HPDE6-E6E7 (cell line): ENCODE measurements around the gene DCAF12.
"Not testable (repeated sequence)": the region's sequence is repeated elsewhere in the genome, so short reads cannot be mapped to it uniquely, and the experiment has no call there.

ENCODE experiments used
- DNase-seq: peaks from one replicate; pipeline ENCODE4 v3.0.0; 2011; ENCODE audit warnings: missing footprints; ENCODE audit errors: extremely low spot score

The DCAF12 gene

DNA sequence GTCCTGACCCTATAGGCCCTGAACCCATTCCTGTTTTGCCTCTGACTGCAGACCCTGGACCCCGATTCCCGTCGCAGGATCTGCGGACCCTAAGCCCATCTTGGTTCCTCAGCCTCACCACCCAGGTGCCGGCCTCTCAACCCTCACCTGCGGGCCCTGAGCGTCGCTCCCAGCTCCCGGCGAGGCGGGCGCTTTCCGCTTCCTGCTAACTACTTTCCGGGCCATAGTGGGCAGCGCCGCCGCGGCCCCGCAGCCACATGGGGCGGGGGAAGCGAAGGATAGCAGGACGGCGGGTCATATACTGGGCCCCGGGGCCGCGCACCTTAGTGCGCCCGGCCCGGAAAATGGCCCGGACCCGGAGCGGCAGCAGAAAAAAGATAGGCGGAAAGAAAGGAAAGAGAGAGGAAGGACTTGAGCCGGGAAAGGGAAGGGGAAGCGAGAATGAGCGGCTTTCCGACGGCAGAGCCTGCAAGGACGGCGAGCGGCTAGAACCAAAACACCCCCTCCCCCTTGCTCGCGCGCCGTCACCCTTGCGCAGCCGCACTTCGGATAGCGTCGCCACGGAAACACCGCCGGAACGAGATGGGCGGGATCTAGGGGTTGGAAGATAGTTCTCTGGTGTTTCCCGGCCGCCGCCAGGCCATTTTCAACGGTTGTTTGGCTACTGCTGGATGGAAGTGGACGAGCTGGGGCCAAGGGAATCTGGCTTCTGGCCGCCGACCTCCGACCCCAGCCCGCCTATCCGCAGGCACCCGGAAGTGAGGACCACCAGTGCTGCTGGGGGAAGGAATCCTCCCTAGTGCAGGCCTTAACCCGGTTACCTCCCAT is at the start of gene DCAF12:
DCAF12 (minus strand) TSS at position 492 of the 828 bp plus-strand sequence; CDS start at position 225, 267 bp downstream.
- peak; percentile 86 for DNase-seq

DNA sequence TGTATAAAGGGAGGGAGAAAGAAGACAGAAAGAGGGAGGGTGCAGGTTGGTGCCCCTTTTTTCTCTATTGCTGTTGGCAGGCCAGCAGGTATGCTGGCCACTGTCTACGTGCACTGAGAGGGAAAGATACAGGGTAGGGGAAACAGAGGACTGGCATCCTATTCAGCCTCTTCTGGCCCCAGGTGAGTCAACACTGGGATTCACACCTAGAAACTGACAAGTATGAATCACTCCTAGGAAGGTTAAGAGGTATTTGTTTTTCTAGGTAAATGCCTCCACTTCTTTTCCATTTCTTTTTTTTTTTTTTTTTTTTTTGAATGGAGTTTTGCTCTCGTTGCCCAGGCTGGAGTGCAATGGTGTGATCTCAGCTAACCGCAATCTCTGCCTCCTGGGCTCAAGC is 49.6 kb upstream of the DCAF12 start:
- DNase-seq = peak; percentile 79

DNA sequence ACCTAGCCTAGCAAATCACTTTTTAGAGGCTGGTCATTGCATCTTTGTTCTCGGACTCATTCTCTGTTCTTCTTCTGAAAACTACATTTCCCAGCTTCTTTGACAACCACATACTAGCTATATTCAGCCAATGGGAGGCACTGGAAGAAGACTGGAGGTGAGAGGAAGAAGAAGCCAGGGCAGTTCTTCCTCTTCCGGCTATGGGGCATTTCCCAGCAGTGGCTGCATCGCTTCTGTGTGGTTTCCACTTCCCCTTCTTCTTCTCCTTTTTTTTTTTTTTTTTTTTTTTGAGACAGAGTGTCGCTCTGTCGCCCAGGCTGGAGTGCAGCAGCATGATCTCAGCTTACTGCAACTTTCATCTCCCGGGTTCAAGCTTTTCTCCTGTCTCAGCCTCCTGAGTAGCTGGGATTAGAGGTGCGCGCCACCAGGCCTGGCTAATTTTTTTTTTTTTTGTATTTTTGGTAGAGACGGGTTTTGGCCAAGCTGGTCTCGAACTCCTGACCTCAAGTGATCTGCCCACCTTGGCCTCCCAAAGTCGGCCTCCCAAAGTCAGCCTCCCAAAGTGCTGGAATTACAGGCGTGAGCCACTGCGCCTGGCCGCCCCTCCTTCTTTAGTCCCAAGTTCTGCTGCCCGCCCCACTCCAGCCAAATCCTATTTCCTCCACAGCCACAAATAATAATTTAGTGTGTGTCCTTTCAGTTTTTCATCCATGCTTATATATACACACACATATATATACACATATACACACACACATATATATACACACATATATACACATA is 45.4 kb upstream of the DCAF12 start:
- DNase-seq = no peak

DNA sequence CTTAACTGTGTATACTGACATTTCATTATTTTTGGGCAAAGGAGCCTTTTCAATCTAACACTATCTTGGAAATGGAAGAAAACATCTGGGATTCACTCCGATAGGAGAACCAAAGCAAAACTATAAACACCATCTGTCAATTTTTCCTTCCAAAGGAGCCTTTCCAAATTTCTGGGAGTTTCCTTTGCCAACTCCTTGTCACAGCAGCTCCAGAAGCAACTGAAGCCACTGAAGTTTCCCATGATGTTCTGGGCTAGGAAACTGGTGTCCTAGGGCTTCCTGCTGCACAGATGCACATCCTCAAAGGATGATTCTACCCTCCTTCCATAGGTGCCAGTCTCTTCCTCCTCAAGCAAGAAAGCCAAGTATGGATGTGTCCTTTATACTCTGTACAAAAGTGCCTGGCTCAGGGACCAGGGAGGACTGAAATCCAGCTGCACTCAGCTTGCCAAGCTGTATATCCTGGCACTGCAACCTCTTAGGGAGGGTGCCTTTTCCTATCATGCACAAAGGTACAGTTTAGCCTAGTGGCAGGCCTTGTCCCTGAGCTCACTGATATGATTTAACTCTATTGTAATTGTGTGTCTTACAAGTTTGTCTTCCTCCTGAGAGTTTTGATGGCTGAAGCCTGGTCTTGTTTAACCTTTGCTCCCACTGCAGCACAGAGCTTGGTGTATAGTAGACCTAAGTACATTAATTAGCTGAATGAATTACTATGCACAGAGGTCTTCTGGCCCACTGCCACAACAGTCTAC is 43.9 kb upstream of the DCAF12 start:
- DNase-seq = no peak

DNA sequence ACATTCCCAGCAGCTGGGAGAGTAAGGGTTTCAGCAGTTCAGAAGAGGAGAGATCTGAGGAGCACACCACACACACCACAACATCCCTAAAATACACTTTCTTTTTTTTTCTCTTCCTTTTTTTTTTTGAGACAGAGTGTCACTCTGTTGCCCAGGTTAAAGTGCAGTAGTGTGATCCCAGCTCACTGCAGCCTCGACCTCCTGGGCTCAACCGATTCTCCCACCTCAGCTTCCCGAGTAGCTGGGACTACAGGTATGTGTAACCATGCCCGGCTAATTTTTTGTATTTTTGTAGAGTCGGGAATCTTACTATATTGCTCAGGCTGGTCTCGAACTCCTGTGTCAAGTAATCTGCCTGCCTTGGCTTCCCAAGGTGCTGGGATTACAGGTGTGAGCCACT is 42.6 kb upstream of the DCAF12 start:
- no peak for DNase-seq

DNA sequence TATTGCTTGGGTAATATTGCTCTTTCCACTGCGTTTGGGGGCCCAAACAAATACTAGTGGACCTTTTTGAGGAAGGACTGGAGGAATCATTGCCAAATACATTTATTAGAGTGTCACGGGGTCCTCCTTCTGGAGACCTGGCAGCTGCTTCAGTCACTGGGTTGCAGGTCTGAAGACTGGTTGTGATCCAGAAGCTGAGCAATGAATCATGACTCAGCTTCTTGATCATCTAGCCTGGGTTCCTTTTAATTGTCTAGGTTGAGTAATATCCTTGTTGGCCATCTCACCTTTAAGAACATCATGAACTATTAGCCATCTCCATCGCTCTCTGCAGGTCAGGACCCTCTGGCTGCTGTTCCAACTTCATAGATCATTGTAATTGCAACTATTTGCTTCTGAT is 36.9 kb upstream of the DCAF12 start:
- peak; percentile 29 for DNase-seq

DNA sequence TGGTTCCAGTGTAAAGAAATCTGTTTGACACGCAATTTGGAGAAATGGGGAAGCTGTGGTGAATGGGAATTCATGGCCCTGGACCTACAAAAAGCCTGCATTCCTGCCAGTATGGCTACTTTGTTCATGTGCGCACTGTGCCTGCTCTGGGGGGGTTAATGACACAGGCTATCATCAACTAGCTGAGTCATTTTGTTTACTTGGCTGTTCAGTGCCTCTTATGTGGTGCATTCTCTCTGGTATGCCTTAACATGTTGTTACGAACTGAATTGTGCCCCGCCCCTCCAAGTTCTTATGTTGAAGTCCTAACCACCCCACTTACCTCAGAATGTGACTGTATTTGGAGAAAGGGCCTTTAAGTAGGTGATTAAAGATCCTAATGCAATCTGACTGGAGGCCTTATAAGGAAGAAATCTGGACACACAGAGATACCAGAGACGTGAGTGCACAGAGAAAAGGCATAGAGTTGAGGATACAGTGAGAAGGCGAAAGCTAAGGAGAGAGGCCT is 31.9 kb upstream of the DCAF12 start:
- peak; percentile 86 for DNase-seq

DNA sequence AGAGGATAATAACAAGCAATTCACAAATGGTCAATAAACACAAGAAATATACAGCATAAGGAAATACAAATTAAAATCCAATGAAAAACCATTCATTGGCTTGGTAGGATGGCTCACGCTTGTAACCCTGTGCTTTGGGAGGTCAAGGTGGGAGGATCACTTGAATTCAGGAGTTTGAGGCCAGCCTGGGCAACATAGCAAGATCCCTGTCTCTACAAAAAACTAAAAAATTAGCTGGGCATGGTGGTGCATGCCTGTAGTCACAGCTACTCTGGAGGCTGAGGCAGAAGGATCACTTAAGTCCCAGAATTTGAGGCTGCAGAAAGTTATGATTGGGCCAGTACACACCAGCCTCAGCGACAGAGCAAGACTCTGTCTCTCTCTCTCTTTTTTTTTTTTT is 31.4 kb upstream of the DCAF12 start:
- DNase-seq = no peak

DNA sequence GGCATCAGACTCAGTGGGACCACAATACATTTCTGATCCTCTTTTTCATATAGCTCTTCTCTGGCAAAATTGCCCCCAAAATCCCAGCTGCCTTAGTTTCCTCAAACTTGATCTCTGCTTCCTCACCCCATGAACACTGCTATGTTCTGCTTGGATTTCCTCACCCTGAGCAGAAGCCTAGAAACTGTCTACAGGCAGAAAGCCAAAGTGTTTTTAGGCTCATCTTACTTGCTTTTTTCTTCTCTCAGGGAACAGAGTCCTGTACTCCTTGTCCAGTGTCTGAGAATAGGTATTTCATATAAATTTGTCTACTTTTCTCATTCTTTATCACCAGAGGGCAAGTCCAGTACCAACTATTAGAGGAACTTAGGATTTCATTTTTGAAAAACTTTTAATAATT is 30.8 kb upstream of the DCAF12 start:
- no peak for DNase-seq

DNA sequence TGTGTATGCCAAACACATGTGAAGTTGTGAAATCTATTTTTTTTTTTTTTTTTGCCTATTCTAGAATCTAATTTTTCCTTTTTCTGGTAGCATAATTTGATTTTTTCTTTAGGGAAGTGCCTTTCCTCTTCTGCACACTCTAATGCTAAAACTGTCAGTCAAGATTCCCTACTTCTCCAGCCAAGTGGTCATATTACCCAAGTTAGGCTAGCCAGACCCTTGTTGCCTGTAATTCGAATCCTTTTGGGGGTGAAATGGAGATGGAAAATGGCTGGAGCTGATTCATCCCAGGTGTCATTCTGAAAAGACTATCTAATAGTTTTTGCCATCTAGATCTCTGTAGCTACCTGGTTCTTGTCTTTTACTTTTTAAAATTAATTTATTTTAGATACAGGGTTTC is 27.6 kb upstream of the DCAF12 start:
- no peak for DNase-seq

DNA sequence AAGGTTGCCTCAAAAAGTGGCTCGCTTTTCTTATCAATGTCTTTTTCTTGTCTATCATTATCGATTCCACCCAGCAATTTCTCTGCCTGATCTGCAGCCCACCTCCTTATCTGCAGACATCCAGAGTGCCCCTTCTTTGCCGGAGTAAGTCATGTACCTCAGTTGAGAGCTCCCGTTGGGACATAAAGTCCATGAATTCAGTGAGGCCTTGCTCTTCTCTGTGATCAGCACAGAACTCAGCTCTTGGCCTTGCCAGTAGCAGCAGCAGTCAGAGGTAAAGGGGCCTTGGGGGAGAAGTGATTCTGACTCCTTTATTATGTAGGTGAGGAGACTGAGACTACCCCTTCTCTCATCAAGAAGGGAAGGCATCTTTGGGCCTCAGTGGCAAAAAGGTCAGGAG is 24.9 kb upstream of the DCAF12 start:
- no peak for DNase-seq

DNA sequence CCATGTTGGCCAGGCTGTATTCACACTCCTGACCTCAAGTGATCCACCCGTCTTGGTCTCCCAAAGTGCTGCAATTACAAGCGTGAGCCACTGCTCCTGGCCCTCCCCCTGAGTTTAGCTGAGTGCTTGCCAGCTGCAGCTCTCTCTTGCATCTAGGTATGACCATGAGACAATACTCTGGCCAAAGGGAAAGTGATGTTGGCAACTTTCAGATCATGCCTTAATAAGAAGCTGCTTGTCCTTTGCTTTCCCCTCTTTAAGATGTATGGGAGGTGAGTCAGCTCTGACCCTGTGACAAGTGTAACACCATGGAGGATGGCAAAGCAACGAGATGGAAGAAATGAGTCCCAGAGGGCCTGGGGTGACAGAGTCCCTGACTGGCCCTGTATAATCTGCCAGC is 18.7 kb upstream of the DCAF12 start:
- DNase-seq = no peak

DNA sequence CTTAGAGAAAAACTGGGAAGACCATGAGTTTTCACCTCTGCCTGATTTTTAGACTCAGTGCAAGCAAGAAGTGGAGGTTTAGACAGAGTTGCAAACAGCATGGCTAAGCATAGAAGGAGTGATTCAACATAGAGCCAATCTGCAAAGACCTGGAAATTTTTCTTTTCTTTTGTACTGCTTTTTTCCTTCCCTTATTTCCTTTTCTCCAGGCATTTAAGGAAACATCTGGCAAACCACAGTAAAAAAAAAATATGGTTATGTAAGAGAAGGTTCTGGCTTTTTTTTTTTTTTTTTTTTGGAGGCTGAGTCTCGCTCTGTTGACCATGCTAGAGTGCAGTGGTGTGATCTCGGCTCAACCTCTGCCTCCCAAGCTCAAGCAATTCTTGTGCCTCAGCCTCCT is 16.6 kb upstream of the DCAF12 start:
- DNase-seq = no peak

DNA sequence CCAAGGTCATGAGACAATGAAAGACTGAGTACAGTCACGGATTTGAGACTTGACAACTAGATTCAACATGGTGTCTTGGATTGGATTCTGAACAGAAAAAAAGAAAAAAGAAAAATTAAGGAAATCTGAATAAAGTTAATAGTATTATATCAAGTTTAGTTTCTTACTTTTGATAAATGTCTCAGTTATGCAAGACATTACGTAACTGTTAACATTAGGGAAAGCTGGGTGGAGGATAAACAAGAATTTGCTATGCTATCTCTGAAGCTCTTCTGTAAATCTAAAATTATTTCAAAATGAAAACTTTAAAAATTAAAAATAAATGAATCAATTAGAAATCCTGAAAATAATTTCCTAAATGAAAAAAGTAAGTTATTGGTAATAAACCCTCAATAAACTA is 14.4 kb upstream of the DCAF12 start:
- no peak for DNase-seq

DNA sequence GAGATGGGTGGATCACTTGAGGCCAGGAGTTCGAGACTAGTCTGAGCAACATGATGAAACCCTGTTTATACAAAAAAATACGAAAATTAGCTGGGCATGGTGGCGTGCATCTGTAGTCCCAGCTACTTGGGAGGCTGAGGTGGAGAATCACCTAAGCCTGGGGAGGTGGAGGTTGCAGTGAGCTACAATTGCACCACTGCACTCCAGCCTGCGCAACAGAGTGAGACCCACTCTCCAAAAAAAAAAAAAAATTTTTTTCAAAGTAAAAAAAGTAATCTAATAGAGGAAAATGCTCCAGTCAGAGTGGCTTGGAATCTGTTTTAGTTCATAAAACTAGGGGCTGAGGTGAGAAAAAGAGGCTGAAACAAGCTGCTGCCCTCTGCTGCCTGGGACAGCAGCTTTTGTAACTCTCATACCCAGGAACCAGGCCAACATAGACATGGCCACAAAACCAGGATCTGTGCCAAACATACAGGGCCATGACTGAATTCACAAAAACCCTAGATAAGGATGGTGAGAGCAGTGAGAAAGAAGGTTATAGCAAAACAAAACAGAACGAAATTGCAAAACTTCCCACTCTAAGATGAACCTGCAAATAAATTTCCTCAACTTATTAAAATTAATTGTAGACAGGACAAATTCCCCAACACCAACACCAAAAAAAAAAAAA is 13.1 kb upstream of the DCAF12 start:
- DNase-seq = peak; percentile 41

DNA sequence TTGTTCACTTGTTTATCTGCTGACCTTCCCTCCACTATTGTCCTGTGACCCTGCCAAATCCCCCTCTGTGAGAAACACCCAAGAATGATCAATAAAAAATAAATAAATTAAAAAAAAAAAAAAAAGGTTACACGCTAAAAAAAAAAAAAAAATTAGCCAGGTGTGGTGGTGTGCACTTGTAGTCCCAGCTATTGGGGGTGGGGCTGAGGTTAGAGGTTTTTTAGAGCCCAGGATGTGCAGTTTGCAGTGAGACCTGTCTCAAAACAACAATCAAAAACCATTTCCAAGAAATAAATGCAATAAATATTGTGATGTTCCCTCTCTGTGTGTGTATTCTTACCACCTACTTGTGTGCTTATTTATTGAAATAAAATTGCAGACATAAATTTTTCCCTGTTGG is 12.1 kb upstream of the DCAF12 start:
- not testable (repeated sequence) for DNase-seq

DNA sequence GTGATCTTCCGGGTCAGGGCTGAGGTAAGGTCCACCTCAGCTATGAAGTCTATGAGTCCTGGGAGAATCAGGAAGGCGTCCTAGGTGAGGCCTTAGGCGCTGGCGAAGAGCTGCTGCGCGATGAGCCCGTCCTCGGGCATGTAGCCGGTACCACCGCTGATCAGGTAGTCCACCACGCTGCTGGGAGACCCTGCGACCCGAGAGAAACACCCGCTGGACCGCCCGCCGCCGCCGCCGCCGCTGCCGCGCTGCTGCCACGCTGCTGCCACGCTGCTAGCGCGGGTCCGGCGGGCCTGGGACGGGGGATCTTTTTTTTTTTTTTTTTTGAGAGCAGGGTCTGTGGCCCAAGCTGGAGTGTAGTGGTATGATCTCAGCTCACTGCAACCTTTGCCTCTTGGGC is 8.0 kb upstream of the DCAF12 start:
- DNase-seq = no peak

DNA sequence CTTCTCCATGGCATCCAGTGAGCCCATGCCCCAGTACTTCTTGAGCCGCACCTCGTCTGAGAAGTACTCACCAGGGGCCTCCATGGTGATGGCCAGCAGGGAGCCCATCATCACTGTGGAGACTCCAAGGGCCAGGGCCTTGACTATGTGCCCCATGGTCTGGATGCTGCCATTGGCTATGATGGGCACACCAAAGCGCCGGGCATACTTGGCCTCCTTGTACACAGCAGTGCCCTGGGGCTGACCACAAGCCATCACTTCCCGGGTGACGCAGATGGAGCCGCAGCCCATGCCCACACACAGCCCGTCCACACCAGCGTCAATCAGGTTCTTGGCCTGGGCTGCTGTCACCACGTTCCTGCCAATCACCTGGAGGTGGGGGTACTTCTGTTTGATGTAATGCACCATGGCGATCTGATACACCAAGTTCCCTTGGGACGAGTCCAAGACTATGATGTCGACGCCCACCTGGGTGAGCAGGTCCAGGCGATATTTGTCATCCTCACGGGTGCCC is 7.0 kb upstream of the DCAF12 start:
- DNase-seq = no peak

DNA sequence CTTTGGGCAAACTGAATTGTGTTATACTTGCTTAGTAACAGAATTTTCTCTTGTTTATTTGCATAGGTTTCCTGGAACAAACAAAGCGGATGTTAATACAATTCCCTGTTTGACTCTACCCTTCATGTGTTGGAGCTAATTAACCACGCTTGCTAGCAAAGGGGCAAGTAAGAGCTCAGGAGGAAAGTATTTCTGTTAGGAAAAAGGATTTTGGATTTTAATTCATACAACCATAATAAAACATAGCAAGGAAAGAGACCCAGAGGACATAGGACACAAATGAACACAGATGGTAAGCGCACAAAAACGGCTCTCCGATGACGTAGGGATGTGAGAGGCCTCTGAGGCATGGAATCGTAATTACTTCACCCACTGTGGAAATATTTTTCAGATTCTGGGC is 5.1 kb upstream of the DCAF12 start:
- no peak for DNase-seq

DNA sequence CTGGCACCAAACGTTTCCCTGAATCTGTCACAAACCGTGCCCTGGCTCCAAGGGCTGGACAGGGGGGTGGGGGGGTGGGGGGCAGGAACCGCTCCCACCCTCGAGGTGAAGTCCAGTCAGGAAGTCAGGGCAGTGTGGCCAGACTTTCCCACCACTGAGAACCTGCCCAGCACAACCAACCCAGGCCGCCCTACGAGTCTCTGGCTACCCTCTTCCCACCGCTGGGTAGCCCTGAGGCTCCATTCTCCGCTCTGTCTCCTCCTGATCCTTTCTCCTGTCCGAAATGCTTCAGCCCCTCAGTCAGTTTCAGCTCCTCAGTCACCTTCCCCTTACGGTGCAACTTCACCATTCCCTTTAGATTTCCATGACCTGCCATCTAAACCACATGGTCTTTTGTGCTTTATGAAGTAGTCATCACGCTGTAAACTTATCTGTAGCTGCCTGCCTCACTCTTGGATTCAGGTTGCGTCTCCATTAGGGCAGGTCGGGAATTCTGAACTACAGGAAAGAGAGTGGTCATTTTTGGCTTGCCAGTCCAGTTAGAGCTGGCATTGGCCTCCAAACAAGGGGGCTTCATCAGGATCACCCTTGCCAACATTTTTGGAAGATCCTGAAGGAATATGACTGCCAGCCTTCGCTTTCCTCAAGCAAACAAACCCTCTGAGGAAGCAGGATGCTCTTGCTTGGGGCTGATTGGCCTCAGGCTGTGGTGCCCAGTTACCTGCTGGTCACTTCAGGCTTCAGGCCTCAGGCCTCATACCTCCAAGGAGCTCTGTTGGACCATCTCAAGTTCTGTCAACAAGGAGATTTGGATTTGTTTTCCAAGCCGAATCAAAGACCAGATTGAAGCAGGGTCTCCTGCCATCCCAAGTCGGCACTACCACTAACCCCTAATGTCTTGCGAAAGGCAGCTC is 794 bp upstream of the DCAF12 start:
- DNase-seq = no peak
